Muscle of back (tissue), 11 donors: ENCODE measurements around the gene MPV17L2. TPM values are rescaled to one million over a fixed set of nuclear protein-coding genes. Genes with fewer than 3 reads are reported as not detected.
"Not testable (repeated sequence)": the region's sequence is repeated elsewhere in the genome, so short reads cannot be mapped to it uniquely, and the experiment has no call there.

Experiments used
- DNase-seq, 3 donors: peaks; one replicate each; pipeline versions ENCODE4 v3.0.0 to v3.0.0-alpha.2; 2013
- polyA plus RNA-seq, 10 donors: library from polyadenylated mRNA; unstranded; fragments of 120-200 nt; gene quantifications; one replicate each; pipeline ENCODE4 v1.2.1, GENCODE V29; 2013; ENCODE audit not compliant: insufficient read length in 10 of 10

MPV17L2 gene
- polyA plus RNA-seq, 10 donors, result 4.3 to 7.6 (median 5.2) TPM

DNA sequence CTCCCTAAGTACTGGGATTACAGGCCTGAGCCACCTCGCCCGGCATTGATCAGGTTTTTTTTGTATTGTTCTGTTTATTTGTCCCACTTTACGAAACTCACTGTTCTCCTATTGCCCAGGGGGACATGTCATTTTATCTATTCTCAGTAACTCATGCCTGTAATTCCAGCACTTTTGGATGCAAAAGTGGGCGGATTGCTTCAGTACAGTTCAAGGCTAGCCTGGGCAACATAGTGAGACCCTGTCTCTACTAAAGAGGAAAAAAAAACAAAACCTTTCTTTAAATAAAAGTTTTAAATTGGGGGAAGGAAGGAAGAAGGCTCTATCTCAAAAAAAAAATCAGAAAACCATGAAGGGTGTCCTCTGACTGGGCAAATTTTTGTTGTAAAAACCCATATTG is 2.7 kb upstream of the MPV17L2 start:
- DNase-seq, result peak in 1 of 3 donors; percentile 0

DNA sequence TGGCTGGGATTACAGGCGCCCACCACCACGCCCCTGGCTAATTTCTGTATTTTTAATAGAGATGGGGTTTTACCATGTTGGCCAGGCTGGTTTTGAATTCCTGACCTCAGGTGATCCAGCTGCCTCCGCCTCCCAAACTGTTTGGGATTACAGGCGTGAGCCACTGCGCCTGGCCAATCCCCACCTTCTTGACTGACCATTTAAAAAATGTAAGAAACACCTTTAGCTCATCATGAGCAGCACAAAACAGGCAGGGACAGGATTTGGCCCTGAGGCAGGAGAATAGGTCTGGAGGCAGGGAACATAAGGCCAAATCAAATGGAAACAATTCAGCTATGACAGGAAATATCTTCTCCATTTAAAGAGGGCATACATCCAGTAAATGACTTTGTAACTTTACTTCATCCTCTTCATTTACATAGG is 1.4 kb upstream of the MPV17L2 start:
- DNase-seq, result peak in 1 of 3 donors; percentile 35

DNA sequence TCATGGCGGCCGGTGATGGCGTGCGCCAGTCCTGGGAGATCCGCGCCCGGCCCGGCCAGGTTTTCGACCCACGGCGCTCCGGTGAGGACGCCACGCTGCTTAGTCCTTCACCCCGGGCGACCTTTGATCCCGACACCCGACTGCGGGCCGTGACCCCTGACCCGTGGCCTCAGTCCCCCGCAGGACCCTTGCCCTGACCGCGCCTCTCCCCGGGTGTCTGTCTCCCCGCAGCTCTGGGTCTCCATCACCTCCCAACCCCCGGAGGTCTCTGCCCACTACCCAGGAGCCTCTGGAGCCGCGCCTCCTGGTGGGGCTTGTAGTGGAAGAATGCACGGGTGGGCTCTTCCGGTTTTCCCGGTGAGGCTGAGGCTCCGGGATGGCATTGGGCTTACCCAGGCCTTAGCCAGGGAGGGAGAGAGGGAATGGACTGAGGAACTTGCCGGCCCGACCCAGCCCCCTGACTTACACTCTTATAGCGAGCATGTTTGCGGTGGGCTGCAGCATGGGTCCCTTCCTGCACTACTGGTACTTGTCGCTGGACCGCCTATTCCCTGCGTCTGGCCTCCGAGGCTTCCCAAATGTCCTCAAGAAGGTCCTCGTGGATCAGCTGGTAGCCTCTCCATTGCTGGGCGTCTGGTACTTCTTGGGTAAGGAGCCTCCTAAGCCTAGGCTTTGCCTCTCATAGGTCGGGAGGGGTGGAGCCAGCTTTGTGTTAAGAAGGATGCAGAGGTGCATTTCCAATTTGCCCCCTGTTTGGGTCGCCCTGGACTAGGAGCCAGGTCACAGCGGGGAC is 566 bp downstream of the MPV17L2 start:
- DNase-seq, result no peak

GRCh38 chr19:18194181-18194530 is 1.1 kb downstream of the MPV17L2 start:
- no peak for DNase-seq

- DNase-seq, result no peak
These were observed 1.7 kb downstream of the MPV17L2 start for GRCh38 chr19:18194554-18195238.

GRCh38 chr19:18196511-18196845 is 3.5 kb downstream of the MPV17L2 start:
- DNase-seq, result no peak

- no peak for DNase-seq
These were observed 4.3 kb downstream of the MPV17L2 start for GRCh38 chr19:18197306-18197705.

GRCh38 chr19:18197941-18198340 is 4.9 kb downstream of the MPV17L2 start:
- no peak for DNase-seq

- DNase-seq, result no peak
These were observed 5.4 kb downstream of the MPV17L2 start for GRCh38 chr19:18198374-18198773.

- DNase-seq, result no peak
These were observed 9.4 kb downstream of the MPV17L2 start for GRCh38 chr19:18202397-18202777.

GRCh38 chr19:18202778-18203407 is 9.9 kb downstream of the MPV17L2 start:
- DNase-seq, result peak in 1 of 3 donors; percentile 70

DNA sequence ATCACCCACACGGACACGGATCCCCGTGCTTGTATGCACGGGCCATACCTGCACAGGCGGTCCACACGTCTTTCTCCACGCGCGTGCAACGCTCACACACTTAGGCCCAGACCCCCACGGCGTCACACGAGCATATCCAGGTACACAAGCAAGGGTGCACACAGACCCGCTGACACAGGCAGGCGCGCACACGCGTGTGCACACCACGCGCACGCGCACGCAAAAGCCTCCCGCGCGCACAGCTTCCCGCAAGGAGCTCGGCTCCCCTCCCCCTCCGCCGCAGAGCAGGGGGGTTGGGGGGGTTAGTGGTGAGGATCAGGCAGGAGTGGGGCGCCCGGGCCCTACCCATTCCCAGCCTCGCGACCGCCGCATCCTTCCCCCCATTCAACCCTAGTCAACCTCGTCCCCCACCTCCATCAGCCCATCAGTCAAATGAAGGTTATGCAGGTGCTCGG is 10.4 kb downstream of the MPV17L2 start:
- DNase-seq, result no peak

DNA sequence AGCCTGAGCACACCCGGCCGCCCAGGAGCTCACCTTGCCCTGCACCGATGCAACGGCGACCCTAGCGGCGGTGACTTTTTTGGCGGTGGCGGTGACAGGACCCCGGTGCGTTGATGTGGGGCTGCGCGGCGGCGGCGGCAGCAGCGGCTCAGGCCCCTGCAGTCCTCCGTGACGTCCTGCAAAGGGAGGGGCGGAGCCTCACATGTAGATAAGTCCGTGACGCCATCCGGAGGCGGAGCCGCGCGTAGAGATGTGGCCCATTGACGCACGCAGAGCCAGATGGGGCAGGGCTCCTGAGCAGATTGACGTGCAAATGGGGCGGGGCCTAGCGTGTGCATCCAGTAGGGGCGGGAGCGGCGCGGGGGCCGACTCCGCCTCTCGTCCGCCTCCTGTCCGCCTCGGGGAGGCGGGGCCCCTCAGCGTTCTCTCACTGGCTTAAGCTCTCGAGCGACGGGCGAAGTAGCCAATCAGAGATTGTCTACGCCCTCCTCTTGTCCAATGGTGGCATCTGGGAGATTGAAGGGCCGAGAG is 10.9 kb downstream of the MPV17L2 start, which contains the start of gene RAB3A:
Gene RAB3A, minus strand, starts transcription at position 180 of the 531 bp plus-strand sequence. CDS start 1,302 bp downstream, outside the sequence.
- DNase-seq, result peak; percentile 100

DNA sequence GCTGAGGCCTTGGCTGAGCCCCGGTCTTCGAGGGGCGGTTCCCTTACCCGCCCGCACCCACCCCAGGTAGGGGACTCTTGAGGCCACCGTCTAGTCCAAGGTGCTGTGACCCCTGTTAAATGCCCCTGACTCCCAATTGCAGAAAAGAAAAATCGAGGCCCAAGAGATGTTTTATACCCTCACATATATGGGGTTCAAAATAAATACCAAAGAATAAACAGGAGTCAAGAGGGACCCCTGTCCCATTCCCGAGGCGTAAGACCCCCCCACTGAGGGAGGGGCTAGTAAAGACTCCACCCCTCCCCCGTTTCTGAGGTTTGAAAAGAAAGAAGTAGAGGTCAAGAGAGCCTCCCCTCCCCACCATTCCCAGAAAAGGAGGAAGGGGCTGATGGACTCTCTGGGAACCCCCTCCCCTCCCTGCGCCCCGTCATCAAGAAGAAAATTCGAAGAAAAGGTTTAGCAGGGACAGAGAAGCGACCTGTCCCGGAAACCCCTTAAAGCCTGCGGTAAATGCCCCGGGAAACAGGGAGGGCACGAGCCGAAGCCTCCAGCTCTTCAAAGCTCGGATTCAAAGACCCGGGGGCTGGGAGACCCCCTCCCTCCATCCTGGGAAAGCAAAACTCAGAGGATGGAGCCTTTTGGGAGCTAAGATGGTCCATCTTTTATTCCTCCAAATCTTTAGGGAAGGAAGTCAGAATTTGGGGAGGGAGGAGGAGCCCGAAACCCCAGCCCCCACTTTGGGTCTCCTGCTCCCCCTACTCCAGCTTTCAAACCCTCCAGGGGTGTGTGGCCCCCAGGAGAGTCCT is 11.6 kb downstream of the MPV17L2 start:
- no peak for DNase-seq

GRCh38 chr19:18205200-18205892 is 12.3 kb downstream of the MPV17L2 start:
- DNase-seq, result peak; percentile 79 to 91 (median 86)

GRCh38 chr19:18206018-18206417 is 13.0 kb downstream of the MPV17L2 start:
- peak in 1 of 3 donors; percentile 2 for DNase-seq

GRCh38 chr19:18208098-18208951 is 15.3 kb downstream of the MPV17L2 start:
- DNase-seq, result peak in 2 of 3 donors; percentile 41 to 54

DNA sequence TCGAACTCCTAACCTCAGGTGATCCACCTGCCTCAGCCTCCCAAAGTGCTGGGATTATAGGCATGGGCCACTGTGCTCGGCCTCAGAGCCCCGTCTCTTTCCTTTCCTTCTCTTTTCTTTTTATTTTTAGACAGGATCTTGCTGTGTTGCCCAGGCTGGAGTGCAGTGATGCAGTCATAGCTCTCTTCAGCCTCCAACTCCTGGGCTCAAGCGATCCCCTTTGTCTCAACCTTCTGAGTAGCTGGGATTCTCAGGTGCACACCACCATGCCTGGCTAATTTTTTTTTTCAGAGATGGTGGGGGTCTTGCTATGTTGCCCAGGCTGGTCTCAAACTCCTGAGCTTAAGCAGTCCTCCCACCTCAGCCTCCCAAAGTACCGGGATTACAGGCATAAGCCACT is 16.9 kb downstream of the MPV17L2 start:
- DNase-seq, result not testable (repeated sequence)

- DNase-seq, result no peak
These were observed 18.7 kb downstream of the MPV17L2 start for GRCh38 chr19:18211683-18212082.
